ENCODE results near the gene CAPN12.

GRCh38 chr19:38781058-38781457, 36.8 kb upstream of the CAPN12 start:
- TF ChIP-seq POLR2AphosphoS5 (IDR thresholded peaks at IDR 0.05) (no peak), POLR2A (IDR thresholded peaks at IDR 0.05) (no peak), CTCF (IDR thresholded peaks at IDR 0.05) (no peak)

Data from prostate gland (tissue), 2 donors.